ENCODE measurements around the gene HPCAL4.

HPCAL4 gene

DNA sequence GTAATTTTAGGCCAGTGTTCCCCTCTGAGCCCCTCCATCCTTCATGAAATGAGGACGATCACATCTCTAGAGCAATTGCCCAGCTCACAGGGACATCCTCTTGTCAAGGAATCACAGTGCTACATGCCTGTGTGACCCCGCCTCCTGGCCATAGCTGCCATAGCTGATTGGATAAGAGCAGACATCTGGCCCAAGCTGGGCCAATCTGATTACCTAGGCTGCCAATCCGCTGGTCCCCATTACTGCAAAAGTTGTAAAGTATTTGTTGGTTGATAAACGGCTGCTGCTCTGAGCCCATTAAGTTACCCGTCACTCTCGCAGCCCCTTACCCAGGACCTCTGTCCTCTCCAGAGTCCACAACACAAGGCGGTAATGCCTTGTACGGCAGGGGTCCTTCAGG lies 27.7 kb downstream of the HPCAL4 start:
- TF ChIP-seq, protein P1, sequence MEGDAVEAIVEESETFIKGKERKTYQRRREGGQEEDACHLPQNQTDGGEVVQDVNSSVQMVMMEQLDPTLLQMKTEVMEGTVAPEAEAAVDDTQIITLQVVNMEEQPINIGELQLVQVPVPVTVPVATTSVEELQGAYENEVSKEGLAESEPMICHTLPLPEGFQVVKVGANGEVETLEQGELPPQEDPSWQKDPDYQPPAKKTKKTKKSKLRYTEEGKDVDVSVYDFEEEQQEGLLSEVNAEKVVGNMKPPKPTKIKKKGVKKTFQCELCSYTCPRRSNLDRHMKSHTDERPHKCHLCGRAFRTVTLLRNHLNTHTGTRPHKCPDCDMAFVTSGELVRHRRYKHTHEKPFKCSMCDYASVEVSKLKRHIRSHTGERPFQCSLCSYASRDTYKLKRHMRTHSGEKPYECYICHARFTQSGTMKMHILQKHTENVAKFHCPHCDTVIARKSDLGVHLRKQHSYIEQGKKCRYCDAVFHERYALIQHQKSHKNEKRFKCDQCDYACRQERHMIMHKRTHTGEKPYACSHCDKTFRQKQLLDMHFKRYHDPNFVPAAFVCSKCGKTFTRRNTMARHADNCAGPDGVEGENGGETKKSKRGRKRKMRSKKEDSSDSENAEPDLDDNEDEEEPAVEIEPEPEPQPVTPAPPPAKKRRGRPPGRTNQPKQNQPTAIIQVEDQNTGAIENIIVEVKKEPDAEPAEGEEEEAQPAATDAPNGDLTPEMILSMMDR (IDR thresholded peaks at IDR 0.05; ENCODE audit: low read depth, low read length), result no peak
- peak; percentile 36 for DNase-seq
- Histone ChIP-seq H3K4me1 (peaks cover 5% of the 10 kb centered on the region; the same call in 1 of the 2 replicates), H3K9me3 (no peaks in the 10 kb centered on the region), H3K4me3 (ENCODE audit: low read depth, low read length) (no peak overlapping the region), H3K36me3 (peaks cover under 1% of the 10 kb centered on the region; the same call in 1 of the 2 replicates), H3K27me3 (no peaks in the 10 kb centered on the region)

DNA sequence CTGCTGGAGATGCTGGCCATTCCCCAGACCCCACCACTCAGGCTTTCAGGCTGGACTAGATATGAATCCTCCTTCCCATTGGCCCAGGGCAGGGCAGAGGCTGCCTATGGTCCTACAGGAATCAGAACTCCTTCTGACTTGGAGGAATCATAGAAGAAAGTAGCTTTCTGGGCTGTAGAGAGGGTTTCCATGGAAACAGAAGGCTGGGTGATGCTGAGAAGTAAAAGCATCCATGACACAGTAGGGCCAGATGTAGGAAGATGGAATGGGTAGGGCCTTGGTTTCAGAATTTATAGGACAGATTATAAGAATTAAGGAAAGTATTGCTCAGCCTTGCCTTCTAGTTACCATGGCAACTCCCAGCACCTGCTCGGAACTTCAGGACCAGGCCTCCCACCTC lies 28.4 kb downstream of the HPCAL4 start:
- no peak for DNase-seq
- H3K4me3 ChIP-seq (ENCODE audit: low read depth, low read length), result no peak overlapping the region
- no peaks in the 10 kb centered on the region for H3K9me3 ChIP-seq
- H3K4me1 ChIP-seq, result peaks cover 10% of the 10 kb centered on the region; the same call in 1 of the 2 replicates
- H3K36me3 ChIP-seq, result peaks cover 4% of the 10 kb centered on the region; the same call in 1 of the 2 replicates
- TF ChIP-seq, protein P1 (IDR thresholded peaks at IDR 0.05; ENCODE audit: low read depth, low read length), result no peak
- H3K27me3 ChIP-seq, result no peaks in the 10 kb centered on the region

DNA sequence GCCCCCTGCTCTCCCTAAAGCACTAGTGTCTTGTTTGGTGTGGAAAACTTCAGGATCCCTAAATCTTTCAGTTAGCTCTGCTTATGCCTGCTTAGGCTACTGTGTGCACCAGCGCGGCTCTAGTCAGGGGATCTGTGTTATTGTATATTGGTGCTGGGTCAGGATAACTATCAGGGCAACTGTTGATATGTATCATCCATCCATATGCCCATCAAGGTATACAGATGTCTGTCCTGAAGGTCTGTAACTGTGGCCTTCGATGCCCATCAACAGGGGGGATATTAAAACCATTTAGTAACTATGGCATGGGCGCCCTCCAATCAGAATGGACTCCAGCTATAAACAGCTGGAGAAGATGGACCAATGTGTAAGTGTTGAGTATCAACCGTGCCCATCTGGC lies 31.7 kb downstream of the HPCAL4 start:
- no peak overlapping the region for H3K4me3 ChIP-seq (ENCODE audit: low read depth, low read length)
- H3K4me1 ChIP-seq, result peaks cover 15% of the 10 kb centered on the region
- peaks cover 4% of the 10 kb centered on the region; the same call in 1 of the 2 replicates for H3K36me3 ChIP-seq
- TF ChIP-seq, protein P1 (IDR thresholded peaks at IDR 0.05; ENCODE audit: low read depth, low read length), result no peak
- no peak for DNase-seq
- no peaks in the 10 kb centered on the region for H3K9me3 ChIP-seq
- H3K27me3 ChIP-seq, result no peaks in the 10 kb centered on the region

DNA sequence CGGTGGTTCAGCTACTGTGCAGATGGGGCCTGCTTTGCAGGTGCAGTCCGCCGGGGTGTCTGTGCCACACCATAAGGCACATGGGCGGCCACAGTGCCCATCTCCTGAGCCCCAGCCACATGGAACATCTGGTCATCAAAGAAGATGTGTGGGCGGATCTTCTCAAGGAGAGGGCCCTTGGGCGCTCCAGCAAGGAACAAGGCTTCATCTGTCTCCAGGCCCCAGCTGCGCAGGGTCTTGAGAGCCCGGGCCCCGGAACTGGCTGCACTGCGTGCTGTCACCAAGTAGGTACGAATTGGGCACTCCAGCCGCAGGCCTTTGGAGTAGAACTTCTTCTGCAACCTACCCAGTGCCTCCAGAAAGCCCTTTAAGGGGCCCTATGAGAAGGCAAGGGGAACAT lies 32.1 kb downstream of the HPCAL4 start:
- H3K4me3 ChIP-seq (ENCODE audit: low read depth, low read length), result no peak overlapping the region
- no peak for DNase-seq
- H3K27me3 ChIP-seq, result no peaks in the 10 kb centered on the region
- H3K9me3 ChIP-seq, result no peaks in the 10 kb centered on the region
- TF ChIP-seq, protein P1 (IDR thresholded peaks at IDR 0.05; ENCODE audit: low read depth, low read length), result no peak
- peaks cover 4% of the 10 kb centered on the region; the same call in 1 of the 2 replicates for H3K36me3 ChIP-seq
- peaks cover 19% of the 10 kb centered on the region for H3K4me1 ChIP-seq

DNA sequence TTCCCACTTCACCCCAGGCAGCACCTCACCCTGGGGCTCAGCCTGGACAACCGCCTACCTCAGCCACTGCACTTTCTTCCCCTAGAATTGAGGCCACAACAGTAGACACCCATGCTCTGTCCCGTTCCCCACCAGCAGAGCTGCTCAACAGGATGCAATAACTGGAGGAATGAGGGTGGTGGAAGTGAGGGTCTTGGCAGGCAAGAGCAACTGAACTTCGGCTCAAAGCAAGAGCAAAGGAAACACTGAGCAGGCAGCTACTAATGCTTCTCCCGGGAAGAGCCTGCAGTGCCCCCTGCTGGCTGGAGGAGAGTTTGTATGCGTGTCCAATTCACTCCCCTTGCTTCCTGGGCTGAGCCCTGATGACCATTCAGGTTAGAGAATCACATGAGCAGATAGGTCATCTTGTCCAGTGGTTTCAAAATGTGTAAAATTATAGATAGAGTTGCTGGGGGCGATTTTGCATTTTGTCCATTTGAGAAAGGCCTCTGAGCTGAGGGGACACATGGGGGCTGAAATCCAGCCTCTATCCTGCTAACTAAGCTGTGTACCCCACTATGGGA lies 33.2 kb downstream of the HPCAL4 start:
- peak; percentile 81 for DNase-seq
- TF ChIP-seq, protein P1 (IDR thresholded peaks at IDR 0.05; ENCODE audit: low read depth, low read length), result peak; percentile 78

DNA sequence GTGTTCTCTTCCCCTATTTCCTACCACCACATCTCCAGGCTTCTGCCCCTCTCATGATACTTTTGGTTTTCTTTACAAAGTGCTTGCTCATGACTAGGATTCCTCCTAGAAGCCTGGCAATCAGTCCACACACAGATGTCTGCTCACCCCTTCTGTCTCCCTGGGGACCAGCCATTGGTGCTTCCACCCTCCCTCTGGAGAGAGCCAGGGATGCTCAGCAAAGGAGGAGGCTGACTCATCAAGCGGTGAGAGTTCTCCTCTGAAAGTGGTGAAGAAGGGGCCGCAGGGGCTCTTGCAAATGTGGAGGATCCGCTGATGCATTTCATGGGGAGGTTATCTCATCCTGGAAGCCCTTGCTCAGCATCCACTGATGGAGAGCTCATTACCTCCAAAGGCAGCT lies 33.8 kb downstream of the HPCAL4 start:
- DNase-seq, result peak; percentile 79
- no peaks in the 10 kb centered on the region for H3K9me3 ChIP-seq
- no peaks in the 10 kb centered on the region for H3K27me3 ChIP-seq
- H3K4me1 ChIP-seq, result peaks cover 25% of the 10 kb centered on the region
- TF ChIP-seq, protein P1 (IDR thresholded peaks at IDR 0.05; ENCODE audit: low read depth, low read length), result no peak
- peak overlapping the region; percentile 70 for H3K4me3 ChIP-seq (ENCODE audit: low read depth, low read length)
- peaks cover 4% of the 10 kb centered on the region; the same call in 1 of the 2 replicates for H3K36me3 ChIP-seq

More for the DNA sequence above, 33.2 kb downstream of the HPCAL4 start:
- Histone ChIP-seq H3K27me3 (no peaks in the 10 kb centered on the region), H3K4me3 (ENCODE audit: low read depth, low read length) (peak overlapping the region; percentile 70), H3K36me3 (peaks cover 4% of the 10 kb centered on the region; the same call in 1 of the 2 replicates), H3K9me3 (no peaks in the 10 kb centered on the region), H3K4me1 (peaks cover 25% of the 10 kb centered on the region)

Measured in BE2C (cell line).